Neural progenitor cell (in vitro differentiated cells): ENCODE data around the gene BBS4.

Experiments
- CTCF ChIP-seq: fragments of 200-600 bp; sonication (generic); IDR thresholded peaks from 2 replicates; pipeline ENCODE4 v1.5.1; 2017; ENCODE audit warnings: antibody characterized with exemption, mild to moderate bottlenecking
- EZH2phosphoT487 ChIP-seq: fragments of 200-600 bp; sonication (generic); IDR thresholded peaks from 2 replicates; pipeline ENCODE4 v1.6.1; 2017; ENCODE audit warnings: antibody characterized with exemption

- TF ChIP-seq CTCF, result no peak
- no peak for TF ChIP-seq EZH2phosphoT487
These were observed 68.1 kb downstream of the BBS4 start for GRCh38 chr15:72754096-72754495.
